ENCODE measurements around the gene PIRT.

The PIRT gene

DNA sequence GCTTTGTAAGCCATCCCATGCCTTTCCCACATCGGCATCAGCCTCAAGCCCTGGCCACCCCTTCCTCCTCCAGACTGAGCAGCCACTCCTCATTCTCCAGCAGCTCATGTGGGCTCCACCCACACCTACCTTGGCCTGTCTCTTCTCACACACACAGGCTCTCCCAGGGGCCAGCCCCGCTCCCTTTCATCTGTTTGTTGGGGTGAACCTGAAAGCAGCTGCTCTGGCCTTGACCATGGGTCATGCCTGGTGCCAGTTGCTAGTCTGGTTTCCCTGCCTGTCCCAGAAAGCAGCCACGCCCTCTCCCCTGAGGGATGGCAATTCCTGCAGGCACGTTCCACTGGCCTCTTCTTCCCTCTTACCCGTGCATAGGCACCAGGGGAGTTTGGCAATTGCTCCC lies 22.6 kb downstream of the PIRT start:
- no peak for DNase-seq

DNA sequence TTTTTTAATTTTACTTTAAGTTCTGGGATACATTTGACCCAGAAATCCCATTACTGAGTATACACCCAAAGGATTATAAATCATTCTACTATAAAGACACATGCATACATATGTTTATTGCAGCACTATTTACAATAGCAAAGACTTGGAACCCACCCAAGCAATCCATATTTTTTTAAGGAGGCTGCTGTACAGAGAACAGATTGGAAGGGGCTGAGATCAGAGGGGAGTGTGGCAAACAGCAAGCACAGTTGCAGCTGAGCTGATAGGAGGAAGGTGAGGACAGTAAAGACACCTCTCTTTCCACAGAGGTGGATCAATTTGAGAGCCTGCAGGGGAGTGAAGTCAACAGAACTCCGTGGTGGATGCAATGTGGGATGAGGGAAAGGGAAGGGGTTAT lies 23.8 kb downstream of the PIRT start:
- no peak for DNase-seq

- DNase-seq = no peak
Measured at GRCh38 chr17:10812674-10813073, 25.2 kb downstream of the PIRT start.

- DNase-seq = no peak
Measured at GRCh38 chr17:10809605-10810004, 28.3 kb downstream of the PIRT start.

DNA sequence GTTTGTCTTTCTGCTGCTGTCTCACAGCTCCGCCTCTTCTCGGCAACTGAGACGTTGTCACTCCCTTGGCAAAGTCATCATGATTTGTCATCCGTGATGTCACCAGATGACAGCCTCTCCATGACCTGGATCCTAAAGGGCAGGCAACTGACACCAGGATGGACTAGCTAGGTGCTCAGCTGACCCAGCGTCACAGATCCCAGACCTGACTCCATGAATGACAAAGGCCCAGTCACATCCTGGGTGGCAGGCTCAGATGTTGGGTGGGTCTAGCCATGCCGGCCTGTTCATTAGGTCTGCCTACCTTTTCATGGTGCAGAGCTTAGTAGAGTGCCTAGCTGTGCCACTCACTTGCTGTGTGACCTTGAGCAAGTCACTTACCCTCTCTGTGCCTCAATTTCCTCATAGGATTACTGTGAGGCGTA lies 30.2 kb downstream of the PIRT start:
- no peak for DNase-seq

DNA sequence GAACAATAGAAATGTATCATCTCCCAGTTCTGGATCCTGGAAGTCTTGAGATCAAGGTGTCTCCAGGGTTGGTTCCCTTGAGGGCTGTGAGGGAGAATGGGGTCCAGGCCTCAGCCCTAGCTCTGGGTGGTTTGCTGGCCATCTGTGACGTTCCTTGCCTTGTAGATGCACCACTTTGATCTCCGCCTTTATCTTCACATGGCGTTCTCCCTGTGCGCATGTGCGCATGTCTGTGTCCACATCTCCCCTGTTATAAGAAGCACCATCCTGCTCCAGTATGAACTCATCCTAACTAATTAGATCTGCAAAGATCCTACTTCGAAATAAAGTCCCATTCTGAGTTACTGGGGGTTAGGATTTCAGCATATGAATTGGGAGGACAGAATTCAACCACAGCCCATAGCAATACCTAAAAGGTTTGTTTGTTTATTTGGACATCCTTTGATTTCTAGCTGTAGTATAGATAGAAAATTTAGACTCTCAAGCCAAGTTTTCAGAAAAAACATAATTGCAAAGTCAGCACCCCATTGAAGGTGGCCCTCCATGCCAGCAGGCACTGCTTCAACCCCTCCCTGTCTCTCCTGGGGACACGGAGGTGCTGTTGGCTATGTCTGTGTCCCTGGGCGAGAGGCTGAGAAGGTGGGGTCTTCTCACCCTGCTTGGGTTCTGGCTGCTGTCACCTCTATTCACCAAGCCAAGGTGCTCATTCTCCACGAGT lies 31.2 kb downstream of the PIRT start:
- DNase-seq = no peak

- DNase-seq = no peak
Measured at GRCh38 chr17:10805911-10806310, 32.0 kb downstream of the PIRT start.

DNA sequence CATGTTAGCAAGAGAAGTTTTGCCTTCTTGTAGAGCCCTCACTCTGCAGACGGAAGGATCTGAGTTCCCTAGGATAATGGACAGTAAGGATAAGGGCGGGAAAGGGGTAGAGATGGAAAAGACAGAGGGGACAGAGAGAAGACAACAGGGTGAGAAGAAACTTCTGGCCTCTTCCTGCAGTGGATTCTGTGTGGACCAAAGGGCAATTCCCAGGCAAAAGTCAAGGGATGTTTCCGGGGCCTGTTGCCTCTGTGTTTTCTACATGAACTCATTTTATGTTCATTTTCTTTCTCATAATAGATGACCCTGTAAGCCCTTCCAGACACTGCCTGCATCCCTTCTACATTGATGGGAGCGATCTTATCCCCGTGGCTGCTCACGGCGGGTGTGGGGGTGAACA lies 33.3 kb downstream of the PIRT start:
- no peak for DNase-seq

DNA sequence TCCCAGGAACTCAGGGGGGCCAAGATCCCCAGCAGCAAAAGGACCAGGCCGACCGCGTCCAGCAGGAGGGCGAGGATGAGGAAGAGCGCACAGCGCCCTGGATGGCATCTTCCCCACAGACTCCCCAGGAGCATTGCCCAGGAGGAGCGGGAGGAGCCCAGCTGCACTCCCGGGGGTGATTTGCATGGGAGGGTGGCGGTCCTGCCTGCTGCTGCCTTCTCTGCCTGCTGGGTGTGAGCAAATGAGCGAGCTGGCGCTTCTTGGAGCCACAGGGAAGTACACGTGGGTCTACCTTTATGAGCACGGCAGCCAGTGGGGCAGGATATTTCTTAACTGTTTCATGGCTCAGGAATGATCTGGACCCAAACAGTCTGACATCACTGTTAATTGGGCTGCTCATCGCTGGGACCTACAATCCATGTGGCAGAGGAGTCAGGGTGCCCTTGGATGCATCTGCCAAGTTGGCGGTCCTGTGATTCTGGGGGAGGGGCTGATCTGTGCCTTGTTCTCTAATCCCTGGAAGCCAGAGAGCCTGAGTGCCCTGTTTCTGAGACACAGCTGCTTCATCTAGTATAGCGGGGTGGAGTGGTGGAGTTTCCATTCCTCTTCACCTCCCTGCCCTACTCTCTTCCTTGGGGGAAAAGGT lies 33.9 kb downstream of the PIRT start, which contains the start of gene TMEM238L:
TSS of gene TMEM238L (minus strand) at position 270 of the 646 bp plus-strand sequence. CDS start at position 134, 136 bp downstream.
- DNase-seq = no peak

GRCh38 chr17:10803350-10803749 lies 34.5 kb downstream of the PIRT start:
- DNase-seq = no peak

DNA sequence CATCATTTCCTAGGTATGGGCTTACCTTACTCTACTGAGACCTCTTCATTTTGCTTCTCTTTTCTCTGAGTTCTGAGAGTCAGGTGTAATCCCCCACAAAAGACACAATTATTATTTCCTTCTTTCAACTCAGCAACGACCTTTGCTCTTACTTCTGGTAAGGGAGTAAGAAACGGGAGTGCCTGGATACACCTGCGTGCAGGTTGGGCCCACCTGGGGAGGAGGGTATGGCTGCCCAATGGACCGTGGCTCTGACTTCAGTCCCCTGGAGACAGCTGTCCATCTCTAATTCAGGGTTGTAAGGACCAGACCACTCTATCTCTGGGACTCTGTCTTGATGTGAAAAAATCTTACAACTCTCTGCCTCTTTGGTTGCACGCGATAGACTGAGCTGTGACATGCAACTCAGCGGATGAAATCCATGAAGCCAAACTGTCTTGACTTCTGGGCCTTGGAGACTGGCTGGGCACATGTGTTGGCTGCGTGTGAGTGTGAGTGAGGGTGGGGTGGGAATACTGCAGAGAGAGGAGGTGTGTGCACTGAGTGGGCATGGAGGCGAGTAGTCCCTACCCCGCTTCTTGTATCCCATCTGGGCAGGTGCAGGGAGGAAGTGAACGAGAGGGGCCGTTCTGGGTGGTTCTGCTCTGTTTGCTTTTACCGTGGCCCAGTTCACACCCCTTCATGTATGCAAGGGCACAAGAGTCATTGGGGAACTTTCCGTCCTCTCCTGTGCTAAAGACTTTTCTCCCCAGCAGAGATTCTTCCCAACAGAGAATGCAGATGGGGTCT lies 35.2 kb downstream of the PIRT start:
- no peak for DNase-seq

DNA sequence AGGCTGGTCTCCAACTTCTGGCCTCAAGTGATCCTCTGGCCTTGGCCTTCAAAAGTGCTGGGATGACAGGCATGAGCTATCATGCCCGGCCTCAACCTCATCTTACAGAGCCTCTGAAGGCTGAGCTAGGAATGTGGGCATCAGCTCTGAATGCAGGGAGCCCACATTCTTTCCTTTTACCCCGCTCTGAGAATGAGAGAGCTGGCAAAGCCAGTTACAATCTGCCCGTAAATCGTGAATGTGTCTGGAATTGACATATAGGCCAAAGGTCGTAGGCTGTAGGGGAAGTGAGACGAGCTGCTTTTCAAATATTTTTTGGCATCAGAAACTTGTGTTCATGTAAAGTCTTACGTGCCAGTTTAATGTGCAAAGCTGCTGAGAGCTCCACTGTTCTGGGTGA lies 38.5 kb downstream of the PIRT start:
- DNase-seq = no peak

GRCh38 chr17:10798910-10799309 lies 39.0 kb downstream of the PIRT start:
- no peak for DNase-seq

DNA sequence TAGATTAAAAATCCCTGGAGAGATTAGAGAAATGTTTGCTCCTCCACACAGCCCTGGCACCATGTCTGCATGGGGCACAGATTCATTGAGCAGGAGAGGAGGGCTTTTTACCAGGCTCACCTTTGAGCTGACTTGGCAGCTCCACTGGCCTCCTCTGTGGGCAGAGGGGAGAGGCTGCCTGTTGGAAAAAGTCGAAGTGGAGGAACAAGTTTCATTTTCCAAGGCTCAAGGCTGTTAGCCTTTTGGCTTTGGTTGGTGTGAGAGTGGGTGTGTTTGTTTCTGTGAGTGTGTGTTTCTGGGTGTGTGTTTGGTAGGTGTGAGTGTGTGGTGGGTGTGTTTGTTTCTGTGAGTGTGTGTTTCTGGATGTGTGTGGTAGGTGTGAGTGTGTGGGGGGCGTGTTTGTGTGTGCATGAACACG lies 39.5 kb downstream of the PIRT start:
- no peak for DNase-seq

- DNase-seq = no peak
Measured at GRCh38 chr17:10797476-10798328, 40.2 kb downstream of the PIRT start.

DNA sequence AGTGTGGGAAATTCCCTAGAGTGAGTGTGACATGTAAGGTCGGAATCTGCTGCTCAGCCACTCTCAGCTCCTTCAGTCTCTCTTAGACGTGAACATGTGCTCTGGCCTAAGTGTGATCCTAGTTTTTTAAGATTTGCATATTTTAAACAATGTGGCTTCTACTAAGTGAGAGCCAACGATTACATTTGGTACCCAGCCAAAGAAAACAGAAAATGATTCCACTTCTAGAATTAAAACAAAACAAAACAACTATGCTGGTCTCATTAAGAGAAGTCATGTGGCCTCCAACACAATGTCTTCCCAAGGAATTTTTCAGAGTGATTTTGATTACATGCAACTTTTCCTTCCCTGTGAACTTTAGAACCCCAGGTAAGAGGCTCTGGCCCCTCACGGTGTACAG lies 44.1 kb downstream of the PIRT start:
- no peak for DNase-seq

DNA sequence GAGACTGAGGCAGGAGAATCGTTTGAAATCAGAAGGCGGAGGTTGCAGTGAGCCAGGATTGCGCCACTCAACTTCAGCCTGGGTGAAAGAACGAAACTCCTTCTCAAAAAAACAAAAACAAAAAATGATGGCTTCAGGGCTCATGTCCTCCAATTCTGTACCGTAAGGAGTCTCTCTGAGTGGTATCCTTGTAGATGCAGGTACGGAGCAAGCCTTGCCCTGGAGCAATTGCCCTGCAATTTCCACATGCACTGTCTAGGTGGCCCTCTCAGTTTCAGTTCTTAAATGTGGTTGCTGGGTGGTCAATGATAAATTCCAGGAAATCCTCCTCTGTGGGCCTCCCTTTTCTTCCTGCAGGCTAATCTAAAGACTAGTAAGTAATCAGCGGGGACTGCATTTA lies 44.6 kb downstream of the PIRT start:
- no peak for DNase-seq

- DNase-seq = no peak
Measured at GRCh38 chr17:10792151-10792550, 45.7 kb downstream of the PIRT start.

DNA sequence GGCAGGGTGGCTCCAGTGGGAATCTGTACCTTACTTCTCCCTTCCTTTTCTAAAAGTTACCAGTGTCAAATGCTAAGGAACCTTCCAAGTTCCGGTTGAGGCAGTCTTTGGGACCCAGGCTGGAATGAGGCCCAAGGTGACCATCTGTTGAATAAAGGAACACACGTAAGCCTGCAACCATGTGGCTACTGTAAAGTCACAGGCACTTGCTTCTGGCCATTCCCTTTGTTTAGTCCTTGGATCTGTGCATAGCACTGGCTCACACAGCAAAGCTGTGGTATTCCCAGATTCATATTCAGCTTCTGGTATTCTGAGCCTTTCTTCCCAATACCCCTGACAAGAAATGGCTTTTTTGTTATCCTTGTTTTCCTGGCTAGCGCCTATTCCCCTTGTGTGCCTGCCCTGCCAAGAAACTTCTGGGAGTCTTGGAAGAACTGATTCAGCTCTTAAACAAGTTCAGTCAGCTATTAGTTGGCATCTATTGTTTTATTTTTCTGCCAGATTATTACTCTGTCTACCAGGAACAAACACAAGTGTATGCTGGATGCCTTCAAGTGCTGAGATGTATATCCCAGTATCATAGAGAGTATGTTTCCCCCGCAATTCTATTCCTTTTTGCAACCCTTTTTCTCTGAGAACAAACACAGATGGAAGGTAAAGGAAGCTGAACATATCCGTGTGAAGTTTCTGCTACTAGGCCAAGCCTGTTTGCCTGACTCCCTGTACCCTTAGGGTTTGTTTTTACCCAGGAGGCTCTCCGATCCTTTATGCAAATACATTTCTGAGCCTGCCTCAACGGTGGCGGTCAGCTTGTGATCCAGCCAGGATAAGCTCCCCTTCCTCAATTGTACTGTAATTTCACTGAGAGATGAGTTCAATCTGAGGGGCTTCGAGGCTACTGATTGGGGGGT lies 47.1 kb downstream of the PIRT start:
- no peak for DNase-seq

GRCh38 chr17:10789694-10790271 lies 48.1 kb downstream of the PIRT start:
- no peak for DNase-seq

- DNase-seq = no peak
Measured at GRCh38 chr17:10787306-10788045, 50.4 kb downstream of the PIRT start.

Measured in CD4-positive, alpha-beta T cell treated with Interleukin-21 for 1 hour (primary cell).